Suppressor macrophage (primary cell): ENCODE data around the gene NLK.

Experiments used
- DNase-seq, 4 experiments: peaks; one replicate each; pipeline ENCODE4 v3.0.0-alpha.2; 2020 to 2022

The NLK gene

GRCh38 chr17:28040406-28040805 lies 2.1 kb upstream of the NLK start:
- no peak for DNase-seq

DNA sequence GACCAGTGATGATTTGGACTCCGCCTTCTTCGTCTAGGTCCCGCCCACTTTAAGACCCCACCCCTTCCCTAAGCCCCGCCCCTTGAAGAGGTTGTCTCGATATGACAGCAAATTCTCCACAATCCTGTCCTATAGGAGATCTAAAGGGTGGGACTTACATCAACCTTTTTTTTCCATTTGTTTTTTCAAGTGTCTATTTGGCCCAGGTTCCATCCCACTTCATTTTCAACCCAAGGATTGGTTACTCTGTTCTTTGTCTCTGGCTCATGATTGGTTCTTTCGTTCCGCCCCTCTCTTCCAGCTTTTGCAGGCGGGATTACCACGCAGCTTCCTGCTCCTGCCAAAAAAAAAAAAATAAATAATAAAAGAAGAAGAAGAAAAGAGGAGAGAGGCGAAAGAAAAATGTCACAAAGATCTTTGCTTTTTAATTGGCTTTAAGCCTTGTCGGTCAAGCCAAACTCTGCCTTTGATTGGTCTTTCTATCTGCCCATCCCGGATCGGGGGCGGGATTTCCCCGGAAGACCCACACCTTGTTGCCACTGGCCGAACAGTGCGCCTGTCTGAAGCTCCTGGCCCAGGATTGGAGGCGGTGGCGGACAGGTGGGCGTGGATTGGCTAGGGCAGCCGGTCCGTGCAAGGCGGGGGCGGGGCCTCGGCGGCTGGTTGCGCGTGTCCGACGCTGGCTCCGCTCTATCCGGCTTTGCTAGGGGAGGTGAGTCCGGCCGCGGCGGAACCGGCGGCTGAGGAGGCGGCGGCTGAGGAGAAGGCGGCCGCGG lies 1.2 kb upstream of the NLK start:
- peak; percentile 100 for DNase-seq

DNA sequence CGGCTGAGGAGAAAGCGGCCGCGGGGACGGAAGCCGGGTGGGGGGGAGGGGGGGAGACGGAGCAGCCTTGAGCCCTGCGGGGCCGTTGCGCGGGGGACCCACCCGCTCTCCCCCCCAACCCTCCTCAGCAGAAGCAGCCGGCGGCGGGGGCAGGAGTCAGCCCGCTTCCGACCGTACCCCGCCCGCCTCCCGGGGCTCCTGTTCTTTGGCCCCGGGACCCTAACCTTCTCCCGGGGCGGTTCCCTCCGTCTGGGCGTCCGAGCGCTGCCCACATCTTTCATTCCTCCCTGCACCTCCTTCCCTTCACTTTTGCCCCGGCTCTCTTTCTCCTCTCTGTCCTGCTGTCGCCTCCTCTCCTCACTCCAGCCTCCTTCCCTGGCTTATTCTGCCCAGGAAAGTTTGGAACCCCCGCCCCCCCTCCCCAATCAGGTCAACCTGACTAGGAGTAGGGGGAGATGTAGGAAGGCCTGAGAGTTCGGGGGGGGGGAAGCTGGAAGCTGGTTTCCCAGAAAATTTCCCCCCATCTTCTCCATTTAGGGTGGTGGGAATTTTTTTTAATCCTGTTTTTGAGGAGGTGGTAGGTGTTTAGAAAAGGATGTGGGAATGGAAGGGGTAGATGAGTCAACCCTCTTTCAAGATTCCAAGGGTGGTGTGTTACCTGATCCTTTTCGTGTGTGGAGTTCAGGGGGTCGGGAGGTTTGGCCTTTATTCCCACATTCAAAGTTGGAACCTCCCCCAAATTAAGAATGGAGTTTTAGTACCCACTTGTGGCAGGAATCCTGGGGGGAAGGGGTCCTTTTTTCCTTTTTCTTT lies 427 bp upstream of the NLK start:
- no peak for DNase-seq

GRCh38 chr17:28042721-28043291 lies 329 bp downstream of the NLK start:
- no peak for DNase-seq

- no peak for DNase-seq
Measured at GRCh38 chr17:28043296-28043695, 819 bp downstream of the NLK start.

DNA sequence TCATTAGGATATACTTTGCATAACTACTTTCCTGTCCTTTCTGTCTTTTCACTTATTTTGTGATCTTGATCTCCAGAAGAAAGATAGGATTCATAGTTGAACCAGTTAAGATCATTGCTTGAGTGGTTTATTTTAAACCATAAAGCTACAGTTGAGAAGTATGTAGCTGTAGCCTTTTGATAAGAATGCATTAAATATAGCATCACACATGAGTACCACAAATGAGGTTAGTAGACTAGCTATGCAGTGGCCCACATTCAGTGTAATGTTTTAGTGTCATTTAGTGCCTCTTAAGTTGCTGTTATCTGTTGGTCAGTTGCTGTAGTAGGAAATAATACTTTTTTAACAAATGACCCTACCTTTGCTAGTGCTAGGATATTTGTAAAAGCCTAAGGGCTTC lies 1.3 kb downstream of the NLK start:
- DNase-seq: no peak

DNA sequence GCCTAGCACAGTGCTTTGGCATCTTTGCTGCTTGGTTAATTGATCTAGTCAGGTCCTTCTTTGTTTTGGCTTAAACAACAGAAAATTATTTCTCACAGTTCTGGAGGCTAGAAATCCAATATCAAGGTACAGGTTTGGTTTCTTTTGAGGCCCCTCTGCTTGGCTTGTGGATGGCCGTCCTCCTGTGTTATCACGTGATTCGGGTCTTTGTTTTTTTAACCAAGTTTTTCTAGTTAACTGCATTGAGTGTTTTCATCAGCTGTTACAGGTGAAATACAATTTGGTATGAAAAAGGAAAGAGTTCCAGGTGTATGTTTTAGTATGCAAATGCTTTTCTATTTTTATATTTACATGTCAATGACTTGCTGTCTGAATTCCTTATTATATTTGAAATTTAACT lies 2.8 kb downstream of the NLK start:
- no peak for DNase-seq

DNA sequence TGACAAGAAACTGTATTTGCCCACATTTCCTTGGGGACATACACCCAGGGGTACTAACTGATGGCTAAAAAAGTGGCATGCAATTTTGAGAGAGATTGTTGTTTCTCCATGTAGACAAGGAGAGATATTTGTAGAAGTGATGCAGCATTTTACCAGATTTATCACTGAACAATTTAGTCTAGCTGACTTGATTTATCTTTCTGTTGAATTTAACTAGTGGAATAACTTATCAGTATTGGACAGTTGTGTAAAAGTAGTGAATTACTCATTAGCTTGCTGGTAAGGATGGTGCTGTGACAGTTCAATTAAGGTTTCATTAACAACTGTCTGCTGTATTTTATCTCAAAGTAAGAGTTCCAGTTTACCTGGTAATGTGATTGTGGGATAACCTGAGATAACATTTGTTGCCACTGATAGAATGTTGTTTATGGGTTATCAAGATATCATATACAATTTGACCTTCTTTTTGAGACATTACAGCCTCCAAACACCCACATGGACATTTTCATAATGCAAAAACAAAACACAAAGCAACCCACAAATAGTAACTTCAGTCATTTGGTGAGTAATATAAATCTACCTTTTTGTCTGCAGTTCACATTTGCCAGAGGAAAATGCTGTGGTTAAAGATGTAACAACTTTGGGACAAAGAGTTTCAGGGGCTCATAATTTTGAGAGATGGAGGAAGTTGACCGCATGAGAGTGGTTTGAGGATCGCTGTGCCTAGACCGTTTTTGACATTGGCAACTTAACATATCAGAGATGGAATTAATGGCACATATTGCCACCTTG lies 3.8 kb downstream of the NLK start:
- DNase-seq: peak in 1 of 4 experiments; percentile 13

DNA sequence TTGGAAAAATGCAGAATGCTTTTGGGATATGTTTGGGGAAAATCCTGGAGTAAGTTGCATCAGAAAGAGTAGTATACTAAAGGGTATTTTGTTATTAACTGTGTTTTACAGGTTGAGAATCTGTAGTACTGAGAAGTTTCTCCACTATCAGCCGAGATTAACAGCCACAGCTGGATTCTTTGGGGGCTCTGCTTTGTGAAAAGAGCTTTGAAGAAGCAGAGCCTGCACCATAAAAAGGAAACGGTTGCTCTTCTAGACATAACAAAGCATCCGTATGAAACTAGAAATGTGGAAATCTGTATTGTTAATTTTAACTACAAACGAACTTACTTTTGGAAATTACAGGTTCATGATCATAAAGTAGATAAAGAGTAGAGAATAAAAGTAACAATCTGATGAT lies 5.3 kb downstream of the NLK start:
- DNase-seq: no peak

DNA sequence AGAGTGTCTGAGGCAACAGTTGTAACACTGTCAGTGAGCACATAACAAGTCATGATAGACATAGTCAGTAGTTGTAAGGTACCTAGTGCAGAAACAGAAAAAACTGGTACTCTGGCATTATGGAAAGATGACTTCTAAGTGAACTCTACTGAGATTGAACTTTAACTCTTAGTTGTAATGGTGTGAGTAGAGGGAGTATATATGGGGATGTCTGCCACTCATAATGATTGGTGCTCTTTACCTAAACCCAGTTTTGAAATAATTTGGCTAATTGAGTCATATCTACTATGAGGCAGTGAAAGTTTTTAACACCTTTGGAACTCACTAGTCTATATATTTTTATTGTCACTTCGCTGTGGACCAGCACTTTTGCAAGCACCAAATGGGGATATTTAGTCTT lies 6.6 kb downstream of the NLK start:
- DNase-seq: no peak

DNA sequence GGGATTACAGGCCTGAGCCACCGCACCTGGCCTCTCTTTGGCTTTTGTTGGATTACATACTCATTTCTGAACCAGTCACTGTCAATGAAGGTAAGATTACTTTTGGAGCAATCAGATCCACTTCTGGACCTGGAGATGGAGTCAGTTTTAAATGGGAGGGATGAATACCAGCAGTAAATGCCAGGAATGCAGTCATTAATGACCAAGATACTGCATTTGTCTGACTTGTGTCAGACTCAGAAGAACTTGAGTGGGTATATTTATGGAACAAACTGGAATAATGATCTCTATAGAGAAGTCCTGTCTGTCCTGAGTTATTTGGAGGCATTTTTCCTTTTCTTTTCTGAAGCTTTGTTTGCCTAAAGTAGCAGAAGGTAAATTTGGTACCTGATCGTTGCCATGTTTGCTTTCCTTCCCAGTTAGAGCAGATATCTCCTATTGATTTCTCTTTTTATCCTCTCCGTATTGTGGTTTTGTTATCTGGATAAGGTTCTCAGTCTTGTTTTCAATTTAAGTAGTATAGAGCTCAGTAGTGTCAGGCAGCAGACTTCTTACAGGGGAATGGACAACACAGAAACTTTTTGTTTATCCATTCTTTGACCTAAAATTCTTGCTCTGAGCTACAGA lies 10.7 kb downstream of the NLK start:
- no peak for DNase-seq

GRCh38 chr17:28053725-28054124 lies 11.2 kb downstream of the NLK start:
- DNase-seq: no peak

- peak in 1 of 4 experiments; percentile 19 for DNase-seq
Measured at GRCh38 chr17:28055546-28056275, 13.2 kb downstream of the NLK start.

GRCh38 chr17:28056276-28056620 lies 13.8 kb downstream of the NLK start:
- no peak for DNase-seq

DNA sequence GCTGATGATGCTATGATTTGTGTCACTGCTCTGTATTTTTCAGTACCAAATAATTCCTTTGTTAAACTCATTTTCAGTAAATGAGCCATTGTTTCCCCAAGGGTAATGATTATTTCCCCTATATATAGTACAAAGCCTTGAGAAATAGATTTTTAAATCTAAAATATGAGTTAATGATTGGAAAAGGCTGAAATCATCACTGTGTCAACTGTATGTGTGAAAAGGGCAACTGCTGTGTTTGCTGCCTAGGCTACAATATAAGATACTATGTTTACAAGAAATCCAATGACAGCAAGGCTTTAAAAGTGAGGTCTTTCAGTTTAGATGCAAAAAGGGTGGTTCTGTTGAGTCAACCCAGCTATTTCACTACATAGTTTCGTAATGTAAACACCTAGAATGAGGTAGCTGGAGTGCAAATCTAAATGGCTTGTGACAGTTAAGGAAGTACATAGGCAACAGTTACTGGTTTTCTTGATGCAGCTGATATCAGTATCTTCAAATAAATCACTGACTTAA lies 15.3 kb downstream of the NLK start:
- peak; percentile 27 to 76 (median 46) for DNase-seq

- DNase-seq: no peak
Measured at GRCh38 chr17:28059675-28060074, 17.2 kb downstream of the NLK start.

- peak; percentile 47 to 84 (median 66) for DNase-seq
Measured at GRCh38 chr17:28065706-28066105, 23.2 kb downstream of the NLK start.

- DNase-seq: no peak
Measured at GRCh38 chr17:28069061-28069460, 26.6 kb downstream of the NLK start.

GRCh38 chr17:28071179-28071578 lies 28.7 kb downstream of the NLK start:
- no peak for DNase-seq

- no peak for DNase-seq
Measured at GRCh38 chr17:28071891-28072606, 29.6 kb downstream of the NLK start.
